NK-92 treated with Interleukin-12 subunit alpha and Interleukin-12 subunit beta, amount 100 ng/mL, for 24 hours (cell line): ENCODE results near the gene FERMT3.
A peak's percentile ranks its signal among the peaks of the same experiment; 100 is the strongest.

ENCODE experiments used
- DNase-seq: peaks from one replicate; lab custom pipeline; 2025; lab: John Stamatoyannopoulos, UW

Gene FERMT3

DNA sequence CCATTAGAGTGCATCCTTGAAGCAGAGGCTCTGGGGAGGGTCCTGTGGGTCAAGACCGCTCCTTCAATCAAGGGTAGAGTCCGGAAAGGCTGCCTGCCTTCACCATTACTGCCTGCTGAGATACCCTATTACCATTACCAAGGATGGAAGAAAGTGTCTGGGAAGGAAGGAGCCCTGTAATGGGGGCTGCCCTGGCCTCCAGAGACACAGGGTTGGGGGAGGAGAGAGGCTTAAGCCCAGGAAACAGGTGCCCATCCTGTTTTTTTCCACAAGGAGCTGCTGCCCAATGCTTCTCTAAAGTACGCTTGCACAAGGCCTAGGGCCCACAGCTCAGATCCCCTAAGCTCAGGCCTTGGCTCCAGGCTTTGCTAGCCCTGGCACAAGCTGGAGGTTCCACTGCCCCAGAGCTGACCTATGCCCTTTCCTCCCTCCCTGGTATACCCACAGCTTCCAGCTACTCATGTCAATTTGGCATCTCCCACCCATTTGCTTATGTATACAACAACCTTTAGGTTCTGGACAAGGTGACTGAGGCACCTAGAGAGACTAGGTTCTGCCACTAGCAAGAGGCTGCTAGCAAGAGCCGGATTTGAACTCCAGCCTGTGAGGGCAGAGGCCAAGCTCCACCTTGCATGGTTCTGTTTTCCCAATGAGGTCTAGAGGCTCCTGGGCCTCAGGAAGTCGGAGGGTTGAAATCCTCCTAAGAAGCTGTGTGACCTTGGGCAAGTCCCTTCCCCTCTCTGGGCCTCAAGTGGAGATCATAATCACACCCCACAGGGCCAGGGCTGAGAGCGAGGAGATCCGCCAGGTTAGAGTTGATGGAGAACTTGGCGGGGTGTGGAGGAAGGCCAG lies 43.3 kb downstream of the FERMT3 start:
- no peak for DNase-seq

- no peak for DNase-seq
These were observed 44.0 kb downstream of the FERMT3 start for GRCh38 chr11:64250415-64251015.

GRCh38 chr11:64251016-64251752 lies 44.7 kb downstream of the FERMT3 start, which contains the start of gene PLCB3:
Gene PLCB3, plus strand, starts transcription at chr11:64251530. Its CDS starts 120 bp downstream, at chr11:64251650.
- DNase-seq, result peak; percentile 32

GRCh38 chr11:64251753-64252002 lies 45.2 kb downstream of the FERMT3 start:
- no peak for DNase-seq

GRCh38 chr11:64252003-64252872 lies 45.7 kb downstream of the FERMT3 start:
- no peak for DNase-seq

- no peak for DNase-seq
These were observed 46.5 kb downstream of the FERMT3 start for GRCh38 chr11:64253043-64253442.

DNA sequence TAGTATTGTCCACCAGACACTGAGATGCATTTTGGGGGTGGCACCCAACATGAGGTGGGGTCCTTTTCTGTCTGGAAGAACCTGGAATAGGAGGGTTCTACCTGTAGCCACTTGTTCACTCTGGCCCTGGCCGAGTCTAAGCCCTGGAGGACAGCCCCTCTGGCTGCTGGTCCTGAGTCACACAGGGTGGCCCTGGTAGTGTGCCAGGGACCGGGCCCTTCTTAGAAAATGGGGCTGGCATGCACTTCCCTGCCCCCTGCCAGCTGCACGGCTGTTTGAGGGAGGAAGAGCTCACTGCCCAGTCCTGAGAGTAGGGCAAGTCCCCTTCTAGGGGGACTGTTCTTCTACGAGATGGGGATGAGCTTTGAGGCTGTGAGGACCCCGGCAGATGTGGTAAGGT lies 47.0 kb downstream of the FERMT3 start:
- no peak for DNase-seq

DNA sequence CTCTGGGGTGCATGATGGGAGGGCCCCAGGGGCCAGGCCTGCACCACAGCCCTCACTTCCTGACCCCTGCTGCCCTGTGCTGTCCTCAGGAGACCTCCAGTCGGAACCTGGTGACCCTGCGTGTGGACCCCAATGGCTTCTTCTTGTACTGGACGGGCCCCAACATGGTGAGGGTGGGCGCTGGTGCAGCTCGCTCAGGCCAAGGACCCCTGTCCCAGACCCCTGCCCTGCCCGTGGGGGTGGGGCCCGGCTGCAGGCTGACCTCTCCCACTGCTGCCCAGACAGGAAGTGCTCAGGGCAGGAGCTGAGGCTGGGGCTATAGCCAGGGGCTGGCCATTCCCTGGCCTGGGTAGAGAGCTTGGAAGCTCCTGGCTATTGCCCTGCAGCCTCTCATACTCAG lies 47.8 kb downstream of the FERMT3 start:
- DNase-seq, result no peak

DNA sequence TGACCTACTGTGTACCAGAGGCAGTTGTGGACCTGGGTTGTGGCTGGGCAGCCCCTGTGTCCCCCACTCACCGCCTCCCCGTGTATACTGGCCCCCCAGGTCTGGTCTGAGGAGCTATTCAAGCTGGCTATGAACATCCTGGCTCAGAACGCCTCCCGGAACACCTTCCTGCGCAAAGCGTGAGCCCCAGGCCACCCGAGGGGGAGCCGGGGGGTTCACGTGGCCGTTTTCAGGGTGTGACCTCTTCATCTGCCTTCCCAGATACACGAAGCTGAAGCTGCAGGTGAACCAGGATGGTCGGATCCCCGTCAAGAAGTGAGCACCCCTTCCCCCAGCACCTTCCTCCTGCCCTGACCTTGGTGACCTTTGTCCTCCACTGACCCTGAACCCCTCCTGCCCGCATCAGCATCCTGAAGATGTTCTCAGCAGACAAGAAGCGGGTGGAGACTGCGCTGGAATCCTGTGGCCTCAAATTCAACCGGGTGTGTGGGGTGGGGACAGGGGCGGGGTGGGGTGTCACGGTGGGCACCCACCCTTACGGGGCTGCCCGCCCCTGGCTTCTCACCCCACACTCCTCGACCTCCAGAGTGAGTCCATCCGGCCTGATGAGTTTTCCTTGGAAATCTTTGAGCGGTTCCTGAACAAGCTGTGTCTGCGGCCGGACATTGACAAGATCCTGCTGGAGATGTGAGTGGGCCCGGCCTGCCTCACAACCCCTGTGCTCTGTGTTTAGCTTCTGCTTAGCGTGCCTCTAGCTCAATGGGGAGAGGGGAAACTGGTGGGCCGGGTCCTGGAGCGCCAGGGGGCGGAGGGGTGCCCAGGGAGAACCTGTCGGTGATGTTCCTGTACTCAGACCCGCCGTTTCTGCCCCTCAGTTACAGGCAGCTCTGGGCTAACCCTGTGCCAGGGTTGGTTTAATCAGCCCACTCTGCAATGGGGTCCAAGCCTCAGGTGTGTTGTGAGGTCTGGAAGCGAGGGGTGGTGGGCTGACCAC lies 48.9 kb downstream of the FERMT3 start:
- no peak for DNase-seq

- no peak for DNase-seq
These were observed 49.8 kb downstream of the FERMT3 start for GRCh38 chr11:64256300-64256699.

DNA sequence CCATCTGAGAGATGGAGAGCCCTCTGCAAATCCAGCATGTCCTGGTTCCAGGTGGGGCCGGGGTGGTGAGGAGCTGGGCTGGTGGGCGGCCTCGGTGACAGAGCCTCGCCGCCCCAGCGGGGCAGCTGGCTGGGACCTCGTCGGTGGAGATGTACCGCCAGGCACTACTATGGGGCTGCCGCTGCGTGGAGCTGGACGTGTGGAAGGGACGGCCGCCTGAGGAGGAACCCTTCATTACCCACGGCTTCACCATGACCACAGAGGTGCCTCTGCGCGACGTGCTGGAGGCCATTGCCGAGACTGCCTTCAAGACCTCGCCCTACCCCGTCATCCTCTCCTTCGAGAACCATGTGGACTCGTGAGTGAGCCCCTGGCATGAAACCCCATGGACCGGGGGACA lies 51.8 kb downstream of the FERMT3 start:
- no peak for DNase-seq

DNA sequence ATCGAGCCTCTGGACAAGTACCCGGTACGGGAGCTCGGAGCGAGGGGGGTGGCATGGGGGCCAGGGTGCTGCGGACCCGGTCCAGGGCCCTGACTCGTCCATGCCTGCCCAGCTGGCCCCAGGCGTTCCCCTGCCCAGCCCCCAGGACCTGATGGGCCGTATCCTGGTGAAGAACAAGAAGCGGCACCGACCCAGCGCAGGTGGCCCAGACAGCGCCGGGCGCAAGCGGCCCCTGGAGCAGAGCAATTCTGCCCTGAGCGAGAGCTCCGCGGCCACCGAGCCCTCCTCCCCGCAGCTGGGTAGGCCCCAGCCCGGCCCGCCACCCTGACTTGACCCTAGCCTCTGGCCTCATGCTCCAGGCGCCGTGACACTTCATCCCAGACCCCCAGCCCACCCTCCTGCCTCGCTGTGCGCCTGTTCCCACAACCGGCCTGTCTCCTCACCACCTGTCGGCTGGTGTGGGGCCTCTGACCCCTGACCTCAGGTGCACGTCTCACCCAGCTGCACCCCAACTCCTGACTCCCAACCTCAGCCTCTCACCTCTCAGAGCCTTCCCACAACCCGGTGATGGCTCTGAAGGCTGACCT lies 52.5 kb downstream of the FERMT3 start:
- DNase-seq, result no peak

DNA sequence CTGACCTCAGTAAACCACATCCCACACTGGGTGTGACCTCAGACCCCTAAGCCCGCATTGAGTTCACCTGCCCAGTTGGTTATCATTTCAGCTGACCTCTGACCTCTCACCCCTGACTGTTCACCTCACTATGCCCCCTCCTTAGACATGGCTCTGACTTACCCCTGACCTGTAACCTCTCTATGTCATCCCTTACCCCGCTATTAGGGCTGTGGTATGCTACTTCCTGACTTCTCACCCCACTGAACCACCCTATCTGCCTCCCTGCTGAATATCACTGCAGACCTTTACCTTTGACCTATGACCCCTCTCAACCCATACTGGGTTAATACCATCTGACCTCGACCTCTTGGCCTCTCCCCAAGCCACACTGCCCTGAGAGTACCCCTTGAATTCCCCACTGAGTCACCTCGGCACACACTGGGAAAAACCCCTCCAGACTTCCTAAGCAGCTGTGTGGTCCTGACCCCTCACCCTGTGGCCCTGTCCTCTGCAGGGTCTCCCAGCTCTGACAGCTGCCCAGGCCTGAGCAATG lies 53.1 kb downstream of the FERMT3 start:
- DNase-seq, result peak; percentile 53

GRCh38 chr11:64260147-64260708 lies 53.7 kb downstream of the FERMT3 start:
- no peak for DNase-seq

DNA sequence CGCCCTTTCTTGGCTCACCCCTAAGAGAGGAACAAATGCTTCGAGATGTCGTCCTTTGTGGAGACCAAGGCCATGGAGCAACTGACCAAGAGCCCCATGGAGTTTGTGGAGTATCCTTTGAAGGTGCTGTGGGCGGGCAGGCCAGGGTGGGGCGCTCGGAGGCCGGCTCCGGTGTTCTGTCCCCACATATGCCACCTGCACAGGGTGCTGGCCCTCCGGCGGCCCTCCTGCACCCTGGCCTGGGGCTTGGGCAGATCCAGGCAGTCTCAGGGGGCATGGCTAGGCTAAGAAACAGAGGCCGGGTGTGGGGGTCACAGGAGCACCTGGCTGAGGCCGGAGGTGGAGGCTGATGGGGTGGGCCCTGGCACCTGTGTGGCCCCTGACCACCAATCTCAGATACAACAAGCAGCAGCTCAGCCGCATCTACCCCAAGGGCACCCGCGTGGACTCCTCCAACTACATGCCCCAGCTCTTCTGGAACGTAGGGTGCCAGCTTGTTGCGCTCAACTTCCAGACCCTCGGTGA lies 55.1 kb downstream of the FERMT3 start:
- DNase-seq, result no peak

GRCh38 chr11:64262271-64263002 lies 55.9 kb downstream of the FERMT3 start:
- no peak for DNase-seq

DNA sequence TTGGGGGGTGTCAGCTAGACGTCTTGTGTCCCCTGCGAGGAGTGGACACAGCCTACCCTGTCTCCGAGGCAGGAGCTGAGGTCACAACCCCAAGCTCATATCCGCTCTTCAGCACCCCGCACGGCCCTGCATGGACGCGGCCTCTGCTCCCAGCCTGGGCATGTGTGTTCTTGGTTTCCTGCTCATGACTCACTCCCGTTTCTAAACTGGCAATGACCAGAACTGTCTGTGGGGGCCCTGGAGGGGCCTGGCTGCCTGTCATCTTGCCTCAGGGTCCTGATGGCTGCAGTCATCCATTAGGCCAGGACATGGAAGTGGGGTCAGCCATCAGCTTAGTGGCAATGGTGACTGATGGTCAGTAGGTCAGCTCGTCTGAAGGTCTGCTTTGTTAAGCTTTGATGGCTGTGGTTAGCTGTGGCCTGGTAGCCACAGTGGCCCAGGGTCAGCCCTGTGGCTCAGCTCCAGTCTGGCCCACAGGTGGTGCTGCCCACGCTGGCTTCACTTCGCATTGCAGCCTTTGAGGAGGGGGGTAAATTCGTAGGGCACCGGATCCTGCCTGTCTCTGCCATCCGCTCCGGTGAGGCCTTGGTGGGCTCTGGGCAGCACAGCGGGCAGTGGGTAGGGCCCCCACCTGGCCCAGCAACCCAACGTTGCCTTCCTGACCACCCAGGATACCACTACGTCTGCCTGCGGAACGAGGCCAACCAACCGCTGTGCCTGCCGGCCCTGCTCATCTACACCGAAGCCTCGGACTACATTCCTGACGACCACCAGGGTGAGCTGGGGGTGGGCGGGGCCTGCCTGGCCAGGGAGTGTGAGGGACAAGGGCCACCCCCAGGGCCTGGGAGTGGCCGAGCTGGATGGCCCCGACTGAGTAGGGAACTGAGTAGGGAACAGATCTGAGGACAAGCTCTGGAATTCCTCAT lies 56.8 kb downstream of the FERMT3 start:
- DNase-seq, result no peak

DNA sequence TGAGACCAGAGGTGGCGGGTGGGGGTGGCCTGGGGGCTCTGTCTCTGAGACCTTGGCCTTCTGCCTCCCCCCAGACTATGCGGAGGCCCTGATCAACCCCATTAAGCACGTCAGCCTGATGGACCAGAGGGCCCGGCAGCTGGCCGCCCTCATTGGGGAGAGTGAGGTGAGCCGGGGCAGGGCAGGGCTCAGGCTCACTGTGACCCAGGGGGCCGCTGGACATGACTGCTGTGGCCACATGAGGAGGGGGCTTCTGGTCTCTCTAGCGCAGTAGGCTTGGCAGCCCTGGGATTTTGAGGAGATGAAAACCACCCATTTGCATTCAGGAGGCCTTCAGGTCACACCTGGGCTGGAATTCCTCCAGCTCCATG lies 57.4 kb downstream of the FERMT3 start:
- no peak for DNase-seq
